ENCODE data around the gene MIGA1. TPM values are rescaled to one million over a fixed set of nuclear protein-coding genes. Genes with fewer than 3 reads are reported as not detected.

Gene MIGA1
- total and polyA plus RNA-seq, 10 of the 15 experiments (the other 5 are each of a cell fraction or from before 2014, with no cell fraction given): 1.3 to 7.2 (median 4.2) TPM

DNA sequence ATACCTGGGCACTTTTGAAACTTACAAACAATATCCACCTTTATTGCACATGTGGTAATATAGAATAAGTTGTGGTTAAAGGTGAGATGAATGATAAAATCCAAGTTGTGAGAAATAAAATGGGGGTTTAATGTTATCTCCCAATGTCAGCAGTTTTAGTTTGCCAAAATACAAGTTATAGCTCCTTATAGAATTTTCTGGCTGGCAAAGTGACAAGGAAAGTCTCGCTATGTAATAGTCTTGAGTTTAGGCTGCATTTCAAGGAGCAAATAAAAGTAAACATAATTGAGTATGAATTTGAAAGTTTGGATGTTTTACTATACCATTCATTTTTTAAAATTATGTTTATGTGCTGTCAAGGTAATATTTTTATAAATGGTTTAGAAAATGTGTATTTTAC, 94.0 kb downstream of the MIGA1 start:
- Histone ChIP-seq H3K4me1 (ENCODE audit: control insufficient read depth, insufficient read depth, low read length) (no peaks in the 10 kb centered on the region), H2AFZ (ENCODE audit: control insufficient read depth, low read depth, low read length) (no peak overlapping the region), H3K9ac (ENCODE audit: control insufficient read depth, insufficient read depth, low read length) (no peak overlapping the region), H3K27me3 (replicated peaks in 1 of 2; ENCODE audit: control insufficient read depth in 2 of 2, insufficient read depth in 2 of 2, low read length in 1 of 2) (no peaks in the 10 kb centered on the region), H3K4me2 (ENCODE audit: control insufficient read depth, insufficient read depth) (no peak overlapping the region), H3K36me3 (ENCODE audit: control insufficient read depth in 2 of 2, insufficient read depth in 2 of 2, low read length in 1 of 2) (no peaks in the 10 kb centered on the region), H3K4me3 (no peak overlapping the region), H3K27ac (ENCODE audit: control insufficient read depth, insufficient read depth) (no peak overlapping the region), H3K79me2 (ENCODE audit: control insufficient read depth, insufficient read depth, low read length) (no peaks in the 10 kb centered on the region), H3K9me3 (replicated peaks; ENCODE audit: control insufficient read depth, insufficient read depth, low read length) (no peaks in the 10 kb centered on the region), H4K20me1 (ENCODE audit: control insufficient read depth, insufficient read depth) (no peaks in the 10 kb centered on the region)
- WGBS (ENCODE audit: insufficient coverage, insufficient replicate concordance, low lambda C conversion rate, missing lambda C conversion rate): 100% methylated on average over 1 of the region's 1 CpG
- POLR2A ChIA-PET: no interaction called here
- ATAC-seq: no peak
- no peak for DNase-seq (ENCODE audit: low read depth, low spot score)
- intact Hi-C loops (cut with micrococcal nuclease; ENCODE audit: unreplicated experiment) (no loop called here), in situ Hi-C loops (cut with MboI) (no loop called here)
- SMC1A ChIA-PET (ENCODE audit: uncharacterized antibody, unreplicated experiment): interaction anchor here (0.6 kb wide), 1 partner anchor 9 kb away, joined by 3 read pairs; no protein-coding TSS in a partner anchor
- TF ChIP-seq ZSCAN29 (IDR thresholded peaks at IDR 0.05) (no peak), SMAD5 (IDR thresholded peaks at IDR 0.05; ENCODE audit: low read depth) (no peak), MYB (IDR thresholded peaks at IDR 0.05; ENCODE audit: borderline replicate concordance, low read depth, low read length) (no peak), LARP7 (IDR thresholded peaks at IDR 0.05) (no peak), CREB1 (IDR thresholded peaks at IDR 0.05; ENCODE audit: low read depth) (no peak), NR2C2 (IDR thresholded peaks at IDR 0.05; ENCODE audit: borderline replicate concordance, control insufficient read depth, insufficient read length, low read depth) (no peak), TAF1 (IDR thresholded peaks at IDR 0.05; ENCODE audit: borderline replicate concordance, low read depth, low read length) (no peak)
- TF ChIP-seq, protein P1, sequence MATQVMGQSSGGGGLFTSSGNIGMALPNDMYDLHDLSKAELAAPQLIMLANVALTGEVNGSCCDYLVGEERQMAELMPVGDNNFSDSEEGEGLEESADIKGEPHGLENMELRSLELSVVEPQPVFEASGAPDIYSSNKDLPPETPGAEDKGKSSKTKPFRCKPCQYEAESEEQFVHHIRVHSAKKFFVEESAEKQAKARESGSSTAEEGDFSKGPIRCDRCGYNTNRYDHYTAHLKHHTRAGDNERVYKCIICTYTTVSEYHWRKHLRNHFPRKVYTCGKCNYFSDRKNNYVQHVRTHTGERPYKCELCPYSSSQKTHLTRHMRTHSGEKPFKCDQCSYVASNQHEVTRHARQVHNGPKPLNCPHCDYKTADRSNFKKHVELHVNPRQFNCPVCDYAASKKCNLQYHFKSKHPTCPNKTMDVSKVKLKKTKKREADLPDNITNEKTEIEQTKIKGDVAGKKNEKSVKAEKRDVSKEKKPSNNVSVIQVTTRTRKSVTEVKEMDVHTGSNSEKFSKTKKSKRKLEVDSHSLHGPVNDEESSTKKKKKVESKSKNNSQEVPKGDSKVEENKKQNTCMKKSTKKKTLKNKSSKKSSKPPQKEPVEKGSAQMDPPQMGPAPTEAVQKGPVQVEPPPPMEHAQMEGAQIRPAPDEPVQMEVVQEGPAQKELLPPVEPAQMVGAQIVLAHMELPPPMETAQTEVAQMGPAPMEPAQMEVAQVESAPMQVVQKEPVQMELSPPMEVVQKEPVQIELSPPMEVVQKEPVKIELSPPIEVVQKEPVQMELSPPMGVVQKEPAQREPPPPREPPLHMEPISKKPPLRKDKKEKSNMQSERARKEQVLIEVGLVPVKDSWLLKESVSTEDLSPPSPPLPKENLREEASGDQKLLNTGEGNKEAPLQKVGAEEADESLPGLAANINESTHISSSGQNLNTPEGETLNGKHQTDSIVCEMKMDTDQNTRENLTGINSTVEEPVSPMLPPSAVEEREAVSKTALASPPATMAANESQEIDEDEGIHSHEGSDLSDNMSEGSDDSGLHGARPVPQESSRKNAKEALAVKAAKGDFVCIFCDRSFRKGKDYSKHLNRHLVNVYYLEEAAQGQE (IDR thresholded peaks at IDR 0.05; ENCODE audit: low read depth, low read length): no peak
- no TSS peak for BruUV-seq (replicated peaks)
- CTCF ChIA-PET: interaction anchor here (0.6 kb wide), 2 partner anchors 29 to 844 kb away, joined by 3 read pairs; no protein-coding TSS in a partner anchor
- FAIRE-seq: no peak
- RAD21 ChIA-PET (ENCODE audit: unreplicated experiment): interaction anchor here (1.1 kb wide), 1 partner anchor 241 kb away, joined by 3 read pairs; no protein-coding TSS in a partner anchor

Measured in GM12878 (cell line).